HS-5 (cell line): ENCODE data around the gene NIFK.
"Not testable (repeated sequence)": the region's sequence is repeated elsewhere in the genome, so short reads cannot be mapped to it uniquely, and the experiment has no call there.

Experiments used
- DNase-seq: peaks from one replicate; pipeline ENCODE4 v3.0.0-alpha.2; 2012; ENCODE audit warnings: low read depth

The NIFK gene

GRCh38 chr2:121734544-121734943 is 2.1 kb downstream of the NIFK start:
- not testable (repeated sequence) for DNase-seq

- DNase-seq, result no peak
Measured at GRCh38 chr2:121731366-121731765, 5.3 kb downstream of the NIFK start.

- DNase-seq, result no peak
Measured at GRCh38 chr2:121727950-121728349, 8.7 kb downstream of the NIFK start.

GRCh38 chr2:121727332-121727731 is 9.3 kb downstream of the NIFK start:
- DNase-seq, result no peak

GRCh38 chr2:121723316-121723715 is 13.4 kb downstream of the NIFK start:
- DNase-seq, result no peak

GRCh38 chr2:121722479-121722878 is 14.2 kb downstream of the NIFK start:
- DNase-seq, result no peak

GRCh38 chr2:121721926-121722325 is 14.7 kb downstream of the NIFK start:
- DNase-seq, result peak; percentile 96

GRCh38 chr2:121717529-121717928 is 19.1 kb downstream of the NIFK start:
- no peak for DNase-seq

- DNase-seq, result no peak
Measured at GRCh38 chr2:121716126-121716525, 20.5 kb downstream of the NIFK start.

- not testable (repeated sequence) for DNase-seq
Measured at GRCh38 chr2:121711481-121711880, 25.2 kb downstream of the NIFK start.

GRCh38 chr2:121710470-121711170 is 26.1 kb downstream of the NIFK start:
- DNase-seq, result no peak

- no peak for DNase-seq
Measured at GRCh38 chr2:121709776-121710469, 26.8 kb downstream of the NIFK start.

GRCh38 chr2:121707920-121708361 is 28.7 kb downstream of the NIFK start:
- DNase-seq, result no peak

- no peak for DNase-seq
Measured at GRCh38 chr2:121707344-121707919, 29.2 kb downstream of the NIFK start.

- DNase-seq, result no peak
Measured at GRCh38 chr2:121705958-121706357, 30.7 kb downstream of the NIFK start.

- DNase-seq, result no peak
Measured at GRCh38 chr2:121705390-121705789, 31.3 kb downstream of the NIFK start.

GRCh38 chr2:121701761-121702160 is 34.9 kb downstream of the NIFK start:
- DNase-seq, result not testable (repeated sequence)

- peak; percentile 76 for DNase-seq
Measured at GRCh38 chr2:121699421-121700333, 37.0 kb downstream of the NIFK start.

- DNase-seq, result no peak
Measured at GRCh38 chr2:121698318-121698930, 38.3 kb downstream of the NIFK start.

GRCh38 chr2:121697108-121697631 is 39.5 kb downstream of the NIFK start:
- no peak for DNase-seq

GRCh38 chr2:121696410-121696930 is 40.2 kb downstream of the NIFK start:
- DNase-seq, result no peak
